Motor neuron (in vitro differentiated cells): Measurements from ENCODE around the gene MGLL. TPM values are rescaled to one million over a fixed set of nuclear protein-coding genes. Genes with fewer than 3 reads are reported as not detected.

Experiments
- ATAC-seq, 8 experiments: fragments of 200-7000 bp; cut with Tn5 transposase; replicated peaks in 6 of 8; 2 replicates each; pipeline ENCODE4 v1.8.0; 2021; ENCODE audit warnings: mild to moderate bottlenecking in 8 of 8, moderate library complexity in 8 of 8
- H3K27ac ChIP-seq, 2 donors: fragments of 250-450 bp; sonication (Bioruptor Pico); 2 replicates each; pipeline ENCODE4 v1.9.0; 2021; ENCODE audit warnings: antibody characterized with exemption in 2 of 2, mild to moderate bottlenecking in 2 of 2, moderate library complexity in 1 of 2
- H3K4me1 ChIP-seq, 2 donors: fragments of 250-450 bp; sonication (Bioruptor Pico); replicated peaks in 1 of 2; 2 replicates each; pipeline ENCODE4 v1.6.1; 2021; ENCODE audit warnings: antibody characterized with exemption in 2 of 2, mild to moderate bottlenecking in 2 of 2, moderate library complexity in 1 of 2
- H3K4me3 ChIP-seq, 5 donors: fragments of 250-450 bp; sonication (Bioruptor Pico); 2 replicates each; pipeline ENCODE4 v1.9.0; 2021; ENCODE audit warnings: antibody characterized with exemption in 5 of 5, mild to moderate bottlenecking in 5 of 5, moderate library complexity in 4 of 5
- WGBS, 10 experiments: fragments of 450-650 bp; shearing (Covaris generic); methylation state at CpG; one replicate each; pipeline ENCODE4 v1.0.0; 2022; 5-methylcytosine and 5-hydroxymethylcytosine counted together
- in situ Hi-C, 9 experiments: fragments of 400-800 bp; cut with MboI; loops; one replicate each; pipeline ENCODE4 v1.15.0; 2021; ENCODE audit warnings: low sequenced_read_pairs in 9 of 9, low pct_unique_long_range_greater_than_20kb in 2 of 9; ENCODE audit not compliant: unreplicated experiment in 9 of 9
- total RNA-seq, 8 experiments: library from RNA; unstranded; fragments of 300-600 nt; gene quantifications; 2 replicates each; pipeline versions ENCODE4 v1.2.3 to v1.2.4, GENCODE V29; 2022

The MGLL gene
- total RNA-seq, 8 experiments from 2014 or later, result 0.43 to 69.2 (median 4.5) TPM

DNA sequence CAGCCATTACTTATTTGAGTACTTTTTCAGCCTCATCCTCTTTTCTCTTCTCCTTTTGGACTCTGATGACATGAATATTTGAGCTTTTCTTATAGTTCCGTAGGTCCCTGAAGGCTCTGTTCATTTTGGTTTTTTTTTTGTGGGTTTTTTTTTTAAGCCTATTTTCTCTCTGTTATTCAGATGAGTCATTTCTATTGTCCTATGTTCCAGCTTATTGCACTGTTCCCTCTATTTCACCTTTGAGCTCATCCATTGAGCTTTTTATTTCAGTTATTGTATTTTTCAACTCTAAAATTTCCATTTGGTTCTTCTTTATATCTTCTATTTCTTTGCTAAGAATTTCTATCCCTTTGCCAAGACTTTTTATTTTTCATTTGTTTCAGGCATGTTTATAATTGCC lies 7.2 kb upstream of the MGLL start:
- Histone ChIP-seq H3K4me3 (no peak overlapping the region), H3K4me1 (no peaks in the 10 kb centered on the region), H3K27ac (no peak overlapping the region)
- 16 to 96% (median 53%) methylated on average over 1 of the region's 1 CpG for WGBS, 10 experiments
- no peak for ATAC-seq
- in situ Hi-C loops, result no loop called here

DNA sequence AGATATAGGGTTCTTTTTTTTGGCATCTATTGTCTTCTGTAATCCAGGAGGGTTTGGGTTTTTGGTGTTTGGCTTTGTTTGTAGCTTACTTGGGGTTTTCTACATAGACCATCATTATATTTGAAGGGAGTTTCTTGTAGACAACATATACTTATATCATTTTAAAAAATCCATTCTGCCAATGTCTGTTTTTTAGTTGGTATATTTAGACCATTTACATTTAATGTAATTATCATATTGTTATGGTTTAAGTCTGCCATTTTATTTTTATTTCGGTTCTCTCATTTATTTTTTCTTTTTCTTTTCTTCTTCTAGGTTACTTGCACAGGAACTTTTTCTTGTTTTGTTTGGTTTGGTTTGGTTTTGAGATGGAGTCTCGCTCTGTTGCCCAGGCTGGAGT lies 5.5 kb upstream of the MGLL start:
- in situ Hi-C loops, result no loop called here

DNA sequence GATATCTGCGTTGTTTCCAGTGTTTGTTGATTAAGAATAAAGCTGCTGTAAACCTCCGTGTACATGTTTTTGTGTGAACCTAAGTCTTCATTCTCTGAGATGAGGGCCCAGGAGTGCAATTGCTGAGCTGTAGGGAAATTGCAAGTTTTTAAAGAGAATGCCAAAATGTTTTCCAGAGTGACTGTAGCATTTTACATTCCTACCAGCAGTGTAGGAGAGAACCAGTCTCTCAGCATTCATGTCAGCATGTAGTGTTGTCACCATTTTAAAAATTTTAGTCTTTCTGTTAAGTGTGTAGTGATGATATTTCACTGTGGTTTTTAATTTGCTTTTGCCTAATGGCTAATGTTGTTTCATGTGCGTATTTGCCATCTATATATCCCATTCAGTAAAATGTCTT lies 3.4 kb upstream of the MGLL start:
- no peak overlapping the region for H3K4me3 ChIP-seq
- in situ Hi-C loops, result no loop called here
- H3K27ac ChIP-seq, result no peak overlapping the region
- ATAC-seq, result no peak
- 70 to 100% (median 88%) methylated on average over 1 to 3 of the region's 3 CpGs; no CpG with 5 or more reads in 1 of the 10 experiments for WGBS, 10 experiments
- peaks cover 2 to 3% of the 10 kb centered on the region in 2 donors for H3K4me1 ChIP-seq

More for the DNA sequence above, 5.5 kb upstream of the MGLL start:
- ATAC-seq, result no peak
- Histone ChIP-seq H3K4me3 (no peak overlapping the region), H3K4me1 (peaks cover 2 to 3% of the 10 kb centered on the region in 2 donors), H3K27ac (no peak overlapping the region)
- WGBS, 10 experiments, result 0 to 73% (median 64%) methylated on average over 1 to 2 of the region's 2 CpGs; no CpG with 5 or more reads in 1 of the 10 experiments

DNA sequence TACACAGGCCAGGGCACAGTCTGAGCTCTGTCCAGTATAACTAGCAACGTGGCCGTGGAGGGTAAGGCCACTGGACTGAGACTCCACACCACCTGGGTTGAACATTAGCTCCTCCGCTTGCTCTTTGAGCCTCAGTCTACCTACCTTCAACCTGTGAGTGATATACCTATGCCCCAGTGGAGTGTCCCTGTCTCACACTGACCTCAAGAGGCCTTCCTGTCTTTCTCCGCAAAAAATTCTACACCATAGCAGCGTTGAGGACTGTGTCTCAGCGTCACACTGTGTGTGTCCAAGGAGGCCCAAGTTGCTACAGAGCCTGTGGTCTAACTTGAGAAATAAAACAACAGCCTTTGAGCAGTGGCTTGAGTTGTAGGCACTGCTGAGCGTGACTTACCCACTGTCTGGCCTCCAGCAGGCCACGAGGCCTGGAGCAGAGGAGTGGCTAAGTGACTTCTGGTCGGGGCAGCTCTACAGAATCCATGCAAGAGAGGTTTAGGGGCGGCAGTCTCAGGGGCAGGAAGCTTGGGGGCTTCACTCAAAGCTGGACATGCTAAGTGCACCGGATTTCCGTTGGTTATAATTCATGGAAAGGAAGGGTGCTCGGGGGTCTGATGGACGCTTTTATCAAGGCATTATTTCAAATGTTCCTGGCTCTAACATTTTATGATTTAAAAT lies 2.0 kb upstream of the MGLL start:
- WGBS, 10 experiments, result 82 to 92% (median 90%) methylated on average over 2 to 8 of the region's 14 CpGs; no CpG with 5 or more reads in 5 of the 10 experiments
- H3K27ac ChIP-seq, result no peak overlapping the region
- no peak overlapping the region for H3K4me3 ChIP-seq
- in situ Hi-C loops, result no loop called here
- no peak for ATAC-seq
- H3K4me1 ChIP-seq, result peaks cover 2 to 3% of the 10 kb centered on the region in 2 donors

DNA sequence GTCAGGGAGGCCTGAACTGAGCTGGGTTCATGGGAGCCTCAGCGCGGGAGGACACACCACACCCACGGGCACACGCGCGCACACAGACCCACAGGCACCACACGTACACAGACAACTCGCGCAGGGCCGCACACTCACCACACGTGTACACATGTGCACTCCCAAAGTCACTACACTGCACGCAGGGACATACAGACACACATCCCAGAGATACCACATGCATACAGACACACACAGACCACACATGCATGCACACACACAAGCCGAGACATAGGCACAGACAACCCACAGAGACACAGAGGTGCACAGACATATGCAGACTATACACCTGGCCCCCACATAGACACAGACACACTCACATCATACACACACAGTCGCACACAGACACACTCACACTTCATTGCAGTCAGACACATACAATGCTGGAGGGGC lies 1.1 kb upstream of the MGLL start:
- ATAC-seq, result no peak
- H3K4me1 ChIP-seq, result peaks cover 2 to 3% of the 10 kb centered on the region in 2 donors
- in situ Hi-C loops, result no loop called here
- 20 to 80% (median 80%) methylated on average over 1 to 2 of the region's 14 CpGs; no CpG with 5 or more reads in 7 of the 10 experiments for WGBS, 10 experiments
- H3K4me3 ChIP-seq, result peak overlapping the region; percentile 44 to 72 (median 48)
- no peak overlapping the region for H3K27ac ChIP-seq

DNA sequence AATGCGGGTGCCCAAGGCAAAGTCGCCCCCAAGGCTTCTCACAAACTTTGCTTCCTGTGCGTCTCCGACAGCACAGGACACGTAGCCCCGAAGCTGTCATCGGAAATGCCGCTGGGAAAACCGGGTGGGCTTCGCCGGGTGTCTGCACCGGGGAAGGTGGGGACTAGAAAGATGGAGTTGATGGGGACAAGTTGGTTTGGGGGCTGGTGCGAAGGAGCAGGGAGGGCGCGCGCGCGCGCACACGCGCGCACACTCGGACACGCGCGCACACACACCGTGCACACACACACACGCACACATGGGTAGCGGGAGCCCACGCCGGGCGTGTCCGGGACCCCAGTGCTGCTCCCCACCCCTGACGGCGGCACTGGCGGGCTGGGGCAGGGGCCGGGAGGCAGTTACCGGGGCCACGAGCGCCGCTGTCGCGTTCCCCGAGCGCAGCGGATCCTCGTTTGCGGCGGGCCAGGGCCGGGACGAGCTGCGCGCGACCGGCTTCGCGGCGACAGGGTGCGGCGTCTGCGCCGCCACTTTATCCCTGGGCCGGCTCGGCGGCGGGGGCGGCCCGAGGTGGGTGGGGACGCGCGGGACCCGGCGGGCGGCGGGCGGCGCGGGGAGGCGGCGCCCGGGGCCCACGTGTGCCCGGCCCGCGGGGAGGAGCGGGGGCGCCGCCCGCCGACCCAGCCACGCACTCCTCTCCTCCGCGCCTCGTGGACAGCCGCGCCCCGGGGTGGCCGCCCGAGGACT lies 539 bp upstream of the MGLL start:
- in situ Hi-C loops, result no loop called here
- Histone ChIP-seq H3K4me1 (peaks cover 2 to 3% of the 10 kb centered on the region in 2 donors), H3K4me3 (peak overlapping the region; percentile 44 to 72 (median 48)), H3K27ac (no peak overlapping the region)
- ATAC-seq, result peak; percentile 67 to 92 (median 82)
- WGBS, 10 experiments, result 2% methylated on average over 15 of the region's 99 CpGs; no CpG with 5 or more reads in 9 of the 10 experiments

DNA sequence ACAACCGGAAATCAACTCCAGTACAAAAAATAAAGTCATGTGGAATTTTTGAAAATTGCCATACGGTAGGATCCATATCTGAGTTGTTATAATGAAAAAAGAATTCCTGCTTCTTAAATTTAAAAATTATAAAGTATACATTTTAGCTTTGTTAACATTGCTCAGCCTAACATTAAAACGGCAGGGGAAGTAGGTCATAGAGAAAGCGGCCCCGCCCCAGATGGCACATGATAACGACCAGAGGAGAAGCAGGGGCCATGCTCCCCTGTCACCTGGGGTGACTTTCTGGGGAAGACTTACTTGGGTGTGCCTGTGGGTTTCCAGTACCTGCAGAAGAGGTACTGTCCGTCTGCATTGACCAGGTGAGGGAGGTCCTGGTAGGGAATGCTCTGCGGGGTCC lies 921 bp downstream of the MGLL start:
- peaks cover 2 to 3% of the 10 kb centered on the region in 2 donors for H3K4me1 ChIP-seq
- whole genome bisulfite sequencing, 10 experiments, result 30 to 100% (median 73%) methylated on average over 1 to 7 of the region's 8 CpGs; no CpG with 5 or more reads in 1 of the 10 experiments
- no peak overlapping the region for H3K4me3 ChIP-seq
- in situ Hi-C loops, result no loop called here
- H3K27ac ChIP-seq, result no peak overlapping the region
- no peak for ATAC-seq

DNA sequence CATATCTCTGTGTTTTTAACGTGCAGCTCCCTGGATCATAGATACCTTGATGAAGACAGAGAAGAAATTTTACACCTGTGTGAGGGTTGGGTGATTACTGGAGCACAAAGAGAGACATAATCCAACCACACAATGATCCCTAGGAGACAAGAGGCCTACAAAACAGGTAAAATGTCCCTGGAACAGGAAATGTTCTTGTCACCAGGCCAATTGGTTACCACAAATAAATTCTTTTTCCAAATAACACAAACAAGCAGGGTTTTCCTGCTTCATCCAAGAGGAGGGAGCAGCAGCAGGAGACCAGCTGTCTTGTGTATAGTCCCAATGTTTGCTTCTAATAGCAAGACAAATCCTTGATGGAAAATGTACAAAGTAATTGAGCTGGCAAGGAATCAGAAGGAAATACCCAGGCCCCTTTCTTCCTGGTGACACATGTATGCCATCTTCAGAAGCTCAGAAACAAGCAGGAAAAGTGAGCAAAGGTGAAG lies 1.4 kb downstream of the MGLL start:
- no peak overlapping the region for H3K27ac ChIP-seq
- peaks cover 2 to 3% of the 10 kb centered on the region in 2 donors for H3K4me1 ChIP-seq
- H3K4me3 ChIP-seq, result no peak overlapping the region
- ATAC-seq, result no peak
- in situ Hi-C loops, result no loop called here
- WGBS, 10 experiments, result 0 to 71% (median 54%) methylated on average over 1 of the region's 1 CpG; no CpG with 5 or more reads in 4 of the 10 experiments

DNA sequence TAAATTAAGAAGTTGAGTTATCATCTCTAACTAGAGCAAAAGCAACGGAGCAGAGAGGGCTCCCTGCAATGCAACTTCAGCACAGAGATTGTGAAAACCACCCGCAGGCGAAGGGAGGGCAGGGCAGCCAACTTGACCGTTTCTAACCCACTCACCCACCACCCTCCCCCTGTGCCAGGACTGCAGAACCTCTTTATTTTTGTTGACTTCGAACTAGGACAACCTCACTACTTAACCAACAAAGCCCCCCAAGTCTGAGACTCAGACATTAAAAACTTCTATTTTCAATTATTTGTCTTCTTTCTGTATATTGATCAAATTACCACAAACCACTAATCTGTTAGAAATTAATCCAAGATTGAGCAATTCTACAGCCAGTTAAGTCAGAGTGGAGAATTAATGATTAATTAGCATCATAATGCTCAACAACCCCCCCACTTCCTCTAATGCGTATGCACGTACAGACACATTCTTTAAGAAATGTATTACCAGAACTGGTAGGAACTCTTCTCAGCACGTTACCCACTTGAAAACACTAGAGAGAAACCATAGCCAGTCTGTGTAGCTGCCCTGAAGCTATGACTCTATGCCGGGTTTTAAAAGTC lies 2.0 kb downstream of the MGLL start:
- in situ Hi-C loops, result no loop called here
- no peak overlapping the region for H3K27ac ChIP-seq
- no peak overlapping the region for H3K4me3 ChIP-seq
- peaks cover 2 to 3% of the 10 kb centered on the region in 2 donors for H3K4me1 ChIP-seq
- WGBS, 10 experiments, result 8 to 73% (median 43%) methylated on average over 2 to 8 of the region's 9 CpGs; no CpG with 5 or more reads in 1 of the 10 experiments
- no peak for ATAC-seq

DNA sequence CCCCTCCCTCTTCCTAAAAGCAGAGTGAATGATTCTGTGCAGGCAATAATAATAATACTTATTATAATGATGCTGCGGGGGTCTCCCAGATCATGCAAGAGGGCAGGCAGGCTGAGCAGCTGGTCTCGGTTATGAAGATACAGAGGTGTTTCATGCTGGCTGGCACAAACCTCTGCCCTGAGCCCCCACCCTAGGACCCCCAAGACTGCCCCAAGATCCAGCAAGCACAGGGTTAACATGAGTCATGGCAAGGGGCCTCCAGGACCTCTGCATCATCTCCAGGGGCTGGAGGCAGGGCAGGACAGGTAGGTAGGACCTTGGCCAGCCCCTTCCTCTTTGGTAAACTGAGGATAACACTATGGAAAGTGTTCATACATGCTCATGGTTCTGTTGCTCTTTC lies 2.7 kb downstream of the MGLL start:
- Histone ChIP-seq H3K4me3 (no peak overlapping the region), H3K27ac (no peak overlapping the region), H3K4me1 (peaks cover 3% of the 10 kb centered on the region in 2 donors)
- no peak for ATAC-seq
- WGBS, 10 experiments, result no CpG with 5 or more reads among the region's 2 CpGs
- in situ Hi-C loops, result no loop called here

DNA sequence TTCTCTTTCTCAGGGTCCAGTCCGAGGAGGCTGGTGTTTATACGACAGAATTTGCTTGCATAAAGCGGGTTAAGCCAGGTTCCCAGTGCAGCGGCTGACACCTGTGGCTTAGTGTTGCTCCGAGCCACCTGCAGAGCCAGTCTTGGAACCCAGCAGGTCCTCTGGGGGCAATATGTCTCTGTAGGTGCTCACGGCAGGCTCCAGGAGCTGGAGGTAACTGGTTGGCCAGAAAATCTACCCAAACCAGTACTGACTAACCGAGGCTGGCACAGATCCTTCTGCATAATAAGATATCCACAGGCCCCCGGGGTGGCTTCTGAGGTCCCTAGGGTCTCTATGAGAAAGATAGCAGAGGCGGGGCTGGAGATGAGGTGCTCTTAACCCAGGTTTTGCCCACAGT lies 3.2 kb downstream of the MGLL start:
- in situ Hi-C loops, result no loop called here
- no peak overlapping the region for H3K27ac ChIP-seq
- H3K4me1 ChIP-seq, result peaks cover 8% of the 10 kb centered on the region in 2 donors

DNA sequence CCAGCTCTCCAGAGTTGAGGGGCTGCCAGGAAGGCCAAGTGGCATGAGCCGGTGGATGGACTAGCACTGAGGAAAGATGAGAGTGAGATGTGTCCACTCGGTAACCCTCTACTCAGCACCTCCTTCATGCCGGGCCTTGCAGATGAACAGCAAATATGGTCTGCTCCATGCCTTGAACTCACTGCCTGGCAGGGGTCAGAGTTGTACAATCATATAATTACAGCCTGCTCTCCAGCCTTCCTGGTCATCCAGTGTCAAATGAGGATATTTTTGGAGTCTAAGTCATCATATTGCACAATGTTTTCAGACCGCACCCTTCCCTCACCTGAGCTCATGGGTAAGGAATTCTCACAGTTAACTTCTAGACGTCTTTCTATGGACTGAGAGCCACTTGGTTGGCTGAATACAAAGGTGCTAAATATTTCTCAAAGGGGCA lies 4.9 kb downstream of the MGLL start:
- WGBS, 10 experiments, result 0 to 100% (median 76%) methylated on average over 1 to 4 of the region's 5 CpGs; no CpG with 5 or more reads in 2 of the 10 experiments
- Histone ChIP-seq H3K4me1 (peaks cover 8 to 10% of the 10 kb centered on the region in 2 donors), H3K27ac (no peak overlapping the region), H3K4me3 (no peak overlapping the region)
- ATAC-seq, result peak in 3 of 8 experiments; percentile 2 to 32 (median 17)
- in situ Hi-C loops, result no loop called here

More for the DNA sequence above, 3.2 kb downstream of the MGLL start:
- no peak for ATAC-seq
- 58 to 100% (median 90%) methylated on average over 1 to 9 of the region's 9 CpGs; no CpG with 5 or more reads in 3 of the 10 experiments for WGBS, 10 experiments
- H3K4me3 ChIP-seq, result no peak overlapping the region
